Brain microvascular endothelial cell (primary cell): ENCODE data around the gene SLC1A5.
"Not testable (repeated sequence)": the region's sequence is repeated elsewhere in the genome, so short reads cannot be mapped to it uniquely, and the experiment has no call there.

Experiments
- DNase-seq: peaks from one replicate; pipeline ENCODE4 v3.0.0-alpha.2; 2020
- H3K27ac ChIP-seq: fragments of 250-450 bp; sonication (Bioruptor Pico); 2 replicates; pipeline ENCODE4 v1.5.1; 2020; ENCODE audit warnings: mild to moderate bottlenecking, moderate library complexity
- H3K27me3 ChIP-seq: fragments of 250-450 bp; sonication (Bioruptor Pico); replicated peaks from 2 replicates; pipeline ENCODE4 v1.5.1; 2020; ENCODE audit warnings: mild to moderate bottlenecking
- H3K36me3 ChIP-seq: fragments of 250-450 bp; sonication (Bioruptor Pico); replicated peaks from 2 replicates; pipeline ENCODE4 v1.5.1; 2020; ENCODE audit warnings: mild to moderate bottlenecking
- H3K4me3 ChIP-seq: 2 replicates; pipeline ENCODE4 v1.5.1; 2011; ENCODE audit warnings: low read depth, mild to moderate bottlenecking, control low read depth, low read length, moderate library complexity
- in situ Hi-C: cut with HindIII; loops from 2 replicates; pipeline ENCODE4 v1.10.0; 2017; ENCODE audit warnings: low sequenced_read_pairs, low pct_ligation_motif_present
- TF ChIP-seq, protein P1 (sequence below): IDR thresholded peaks from 2 replicates; pipeline ENCODE4 v1.5.1; 2011; ENCODE audit warnings: low read depth, mild to moderate bottlenecking, moderate library complexity, low read length, control low read depth, inconsistent platforms; ENCODE audit errors: missing control alignments

Gene SLC1A5

GRCh38 chr19:46815833-46816627, 27.6 kb upstream of the SLC1A5 start:
- TF ChIP-seq, protein P1, sequence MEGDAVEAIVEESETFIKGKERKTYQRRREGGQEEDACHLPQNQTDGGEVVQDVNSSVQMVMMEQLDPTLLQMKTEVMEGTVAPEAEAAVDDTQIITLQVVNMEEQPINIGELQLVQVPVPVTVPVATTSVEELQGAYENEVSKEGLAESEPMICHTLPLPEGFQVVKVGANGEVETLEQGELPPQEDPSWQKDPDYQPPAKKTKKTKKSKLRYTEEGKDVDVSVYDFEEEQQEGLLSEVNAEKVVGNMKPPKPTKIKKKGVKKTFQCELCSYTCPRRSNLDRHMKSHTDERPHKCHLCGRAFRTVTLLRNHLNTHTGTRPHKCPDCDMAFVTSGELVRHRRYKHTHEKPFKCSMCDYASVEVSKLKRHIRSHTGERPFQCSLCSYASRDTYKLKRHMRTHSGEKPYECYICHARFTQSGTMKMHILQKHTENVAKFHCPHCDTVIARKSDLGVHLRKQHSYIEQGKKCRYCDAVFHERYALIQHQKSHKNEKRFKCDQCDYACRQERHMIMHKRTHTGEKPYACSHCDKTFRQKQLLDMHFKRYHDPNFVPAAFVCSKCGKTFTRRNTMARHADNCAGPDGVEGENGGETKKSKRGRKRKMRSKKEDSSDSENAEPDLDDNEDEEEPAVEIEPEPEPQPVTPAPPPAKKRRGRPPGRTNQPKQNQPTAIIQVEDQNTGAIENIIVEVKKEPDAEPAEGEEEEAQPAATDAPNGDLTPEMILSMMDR: no peak
- Histone ChIP-seq H3K27ac (no peak overlapping the region), H3K4me3 (no peak overlapping the region), H3K27me3 (no peaks in the 10 kb centered on the region), H3K36me3 (no peaks in the 10 kb centered on the region)
- in situ Hi-C loops: no loop called here
- DNase-seq: no peak

- Histone ChIP-seq H3K27me3 (no peaks in the 10 kb centered on the region), H3K4me3 (no peak overlapping the region), H3K36me3 (no peaks in the 10 kb centered on the region), H3K27ac (no peak overlapping the region)
- peak; percentile 49 for DNase-seq
- in situ Hi-C loops: no loop called here
- TF ChIP-seq, protein P1: no peak
Measured at GRCh38 chr19:46813839-46814358, 25.5 kb upstream of the SLC1A5 start.

GRCh38 chr19:46812977-46813838, 24.8 kb upstream of the SLC1A5 start:
- TF ChIP-seq, protein P1: no peak
- no peak for DNase-seq
- no peak overlapping the region for H3K27ac ChIP-seq
- no peak overlapping the region for H3K4me3 ChIP-seq
- H3K27me3 ChIP-seq: no peaks in the 10 kb centered on the region
- in situ Hi-C loops: no loop called here
- H3K36me3 ChIP-seq: no peaks in the 10 kb centered on the region

DNA sequence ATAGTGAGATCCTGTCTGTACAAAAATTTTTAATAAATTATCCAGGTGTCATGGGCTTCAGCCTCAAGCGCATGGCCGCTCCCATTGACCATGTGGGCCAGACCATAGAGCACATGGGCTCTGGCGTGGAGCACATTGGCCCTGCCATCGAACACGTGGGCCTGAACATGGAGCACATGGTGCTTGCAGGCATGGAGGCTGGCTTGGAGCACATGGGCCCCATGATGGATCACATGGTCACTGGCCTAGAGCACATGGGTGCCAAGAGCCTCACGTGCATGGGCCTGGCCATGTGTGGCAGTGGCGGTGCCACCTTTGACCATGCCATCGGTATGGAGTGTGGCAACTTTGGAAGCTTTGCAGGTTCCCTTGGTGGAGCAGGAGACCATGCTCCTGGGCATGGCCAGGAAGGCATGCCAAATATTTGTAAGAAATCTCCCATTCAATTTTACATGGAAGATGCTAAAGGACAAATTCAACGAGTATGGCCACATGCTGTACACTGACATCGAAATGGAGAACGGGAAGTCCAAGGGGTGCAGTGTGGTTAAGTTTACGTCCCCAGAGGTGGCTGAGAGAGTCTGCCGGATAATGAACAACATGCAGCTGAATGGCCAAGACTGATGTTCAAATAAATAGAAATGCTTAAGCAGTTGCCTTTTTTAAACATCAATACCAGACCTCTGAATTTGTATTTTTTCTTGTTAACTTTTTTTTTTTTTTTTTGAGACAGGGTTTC, 21.3 kb upstream of the SLC1A5 start:
- in situ Hi-C loops: no loop called here
- Histone ChIP-seq H3K36me3 (no peaks in the 10 kb centered on the region), H3K4me3 (no peak overlapping the region), H3K27ac (no peak overlapping the region), H3K27me3 (no peaks in the 10 kb centered on the region)
- TF ChIP-seq, protein P1: no peak
- DNase-seq: no peak

DNA sequence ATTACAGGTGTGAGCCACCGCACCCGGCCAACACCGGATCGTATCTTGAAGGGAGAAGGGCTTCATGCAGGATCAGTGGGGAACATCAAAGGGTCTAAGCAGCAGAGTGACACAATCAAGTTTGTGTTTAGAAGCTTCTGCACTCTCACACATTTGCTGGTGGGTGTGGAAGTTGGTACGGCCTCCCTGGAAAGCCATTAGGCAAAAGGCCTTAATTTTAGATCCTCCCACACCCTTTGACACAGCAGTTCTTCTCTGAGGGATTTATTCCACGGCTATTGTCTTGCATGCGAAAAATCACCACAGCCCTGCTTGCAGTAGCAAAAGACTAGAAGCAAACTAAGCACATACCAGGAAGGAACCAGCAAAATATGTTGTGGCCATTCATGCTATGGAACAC, 18.3 kb upstream of the SLC1A5 start:
- Histone ChIP-seq H3K4me3 (no peak overlapping the region), H3K27ac (no peak overlapping the region), H3K36me3 (no peaks in the 10 kb centered on the region), H3K27me3 (no peaks in the 10 kb centered on the region)
- TF ChIP-seq, protein P1: no peak
- no peak for DNase-seq
- in situ Hi-C loops: no loop called here

DNA sequence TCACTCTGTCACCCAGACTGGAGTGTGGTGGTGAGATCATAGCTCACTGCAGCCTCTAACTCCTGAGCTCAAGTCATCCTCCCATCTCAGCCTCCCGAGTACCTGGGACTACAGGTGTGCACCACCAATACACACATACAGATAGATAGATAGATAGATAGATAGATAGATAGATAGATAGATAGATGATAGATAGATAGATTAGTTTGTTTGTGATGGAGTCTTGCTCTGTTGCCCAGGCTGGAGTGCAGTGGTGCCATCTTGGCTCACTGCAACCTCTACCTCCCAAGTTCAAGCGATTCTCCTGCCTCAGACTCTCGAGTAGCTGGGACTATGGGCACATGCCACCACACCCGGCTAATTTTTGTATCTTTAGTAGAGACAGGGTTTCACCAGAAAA, 16.0 kb upstream of the SLC1A5 start:
- H3K27ac ChIP-seq, H3K36me3 ChIP-seq, H3K4me3 ChIP-seq, in situ Hi-C loops, DNase-seq, H3K27me3 ChIP-seq: not testable (repeated sequence)
